OCI-LY3 (cell line): ENCODE measurements around the gene ZMYND8.

Experiments used
- CTCF ChIP-seq: fragments of 200-600, 300-600 bp; sonication (generic); IDR thresholded peaks from 2 replicates; pipeline ENCODE4 v1.5.1; 2014; ENCODE audit warnings: antibody characterized with exemption, low read length, low read depth
- EZH2phosphoT487 ChIP-seq: fragments of 200-600 bp; shearing (Covaris generic); IDR thresholded peaks from 2 replicates; pipeline ENCODE4 v1.6.1; 2018; ENCODE audit warnings: antibody characterized with exemption, mixed run types, low read depth

GRCh38 chr20:47239719-47240067, 116.8 kb downstream of the ZMYND8 start:
- no peak for TF ChIP-seq CTCF
- no peak for TF ChIP-seq EZH2phosphoT487
